GM23338 (cell line): Measurements from ENCODE around the gene TCP11L1.

ENCODE experiments used
- CREB1 ChIP-seq: fragments of 250-450 bp; sonication (Bioruptor Pico); IDR thresholded peaks from 2 replicates; pipeline ENCODE4 v1.5.0; 2020; ENCODE audit warnings: low read depth, mild to moderate bottlenecking, moderate library complexity
- EZH2 ChIP-seq: fragments of 200-600 bp; sonication (generic); IDR thresholded peaks from one replicate; pipeline ENCODE4 v1.8.0; 2017; ENCODE audit warnings: antibody characterized with exemption, mild to moderate bottlenecking, low read depth; ENCODE audit not compliant: unreplicated experiment
- EZH2phosphoT487 ChIP-seq: fragments of 200-600 bp; sonication (generic); IDR thresholded peaks from one replicate; pipeline ENCODE4 v1.8.1; 2018; ENCODE audit warnings: antibody characterized with exemption; ENCODE audit not compliant: unreplicated experiment
- JUNB ChIP-seq: IDR thresholded peaks from one replicate; pipeline ENCODE4 v1.6.1; 2016; ENCODE audit warnings: antibody characterized with exemption; ENCODE audit not compliant: unreplicated experiment
- POLR2AphosphoS5 ChIP-seq: IDR thresholded peaks from 2 replicates; pipeline ENCODE4 v1.6.1; 2016; ENCODE audit warnings: antibody characterized with exemption, low read depth
- ZNF331 ChIP-seq: fragments of 250-450 bp; sonication (Bioruptor Pico); IDR thresholded peaks from 2 replicates; pipeline ENCODE4 v1.5.0; 2020; ENCODE audit warnings: low read depth, mild to moderate bottlenecking, moderate library complexity
- TF ChIP-seq, protein P1 (sequence below), 2 experiments: fragments of 200-600 bp in 1 of 2; sonication (generic) in 1 of 2; conservative IDR thresholded peaks; 2 replicates each; pipeline versions ENCODE4 v1.5.1 to v1.6.1; 2016 to 2017; ENCODE audit warnings: antibody characterized with exemption in 2 of 2, low read depth in 2 of 2, mild to moderate bottlenecking in 2 of 2, moderate library complexity in 1 of 2
- TF ChIP-seq, protein P2 (sequence below): IDR thresholded peaks from 2 replicates; pipeline ENCODE4 v1.6.1; 2016; ENCODE audit warnings: antibody characterized with exemption
- TF ChIP-seq, protein P3 (sequence below): IDR thresholded peaks from one replicate; pipeline ENCODE4 v1.6.1; 2018; ENCODE audit warnings: antibody characterized with exemption; ENCODE audit not compliant: unreplicated experiment

DNA sequence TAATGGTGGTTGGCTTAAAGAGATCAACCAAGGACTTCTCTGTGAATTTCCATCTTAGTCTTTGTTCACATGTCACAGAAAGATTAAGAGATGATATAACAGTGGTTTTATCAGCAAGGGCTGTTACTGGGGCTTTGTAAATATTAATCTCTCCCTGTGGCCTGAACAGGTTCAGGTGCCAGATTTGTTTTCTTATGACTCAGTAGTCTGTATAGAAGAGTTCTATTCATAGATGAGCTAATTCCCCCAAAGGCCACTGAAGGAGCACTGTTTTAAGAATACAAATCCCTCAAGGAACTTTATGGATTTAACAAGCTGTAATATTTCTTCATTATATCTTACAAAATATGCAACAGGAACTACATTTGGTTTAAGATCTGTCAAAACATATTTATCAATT is 50.4 kb downstream of the TCP11L1 start:
- TF ChIP-seq POLR2AphosphoS5 (no peak), EZH2phosphoT487 (no peak), EZH2 (no peak), CREB1 (CRISPR knock-in tag) (no peak), JUNB (no peak), ZNF331 (no peak)
- TF ChIP-seq, protein P1, sequence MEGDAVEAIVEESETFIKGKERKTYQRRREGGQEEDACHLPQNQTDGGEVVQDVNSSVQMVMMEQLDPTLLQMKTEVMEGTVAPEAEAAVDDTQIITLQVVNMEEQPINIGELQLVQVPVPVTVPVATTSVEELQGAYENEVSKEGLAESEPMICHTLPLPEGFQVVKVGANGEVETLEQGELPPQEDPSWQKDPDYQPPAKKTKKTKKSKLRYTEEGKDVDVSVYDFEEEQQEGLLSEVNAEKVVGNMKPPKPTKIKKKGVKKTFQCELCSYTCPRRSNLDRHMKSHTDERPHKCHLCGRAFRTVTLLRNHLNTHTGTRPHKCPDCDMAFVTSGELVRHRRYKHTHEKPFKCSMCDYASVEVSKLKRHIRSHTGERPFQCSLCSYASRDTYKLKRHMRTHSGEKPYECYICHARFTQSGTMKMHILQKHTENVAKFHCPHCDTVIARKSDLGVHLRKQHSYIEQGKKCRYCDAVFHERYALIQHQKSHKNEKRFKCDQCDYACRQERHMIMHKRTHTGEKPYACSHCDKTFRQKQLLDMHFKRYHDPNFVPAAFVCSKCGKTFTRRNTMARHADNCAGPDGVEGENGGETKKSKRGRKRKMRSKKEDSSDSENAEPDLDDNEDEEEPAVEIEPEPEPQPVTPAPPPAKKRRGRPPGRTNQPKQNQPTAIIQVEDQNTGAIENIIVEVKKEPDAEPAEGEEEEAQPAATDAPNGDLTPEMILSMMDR (conservative IDR thresholded peaks at IDR 0.05; ENCODE audit: low read depth in 2 of 2) = no peak; a peak in 1 of 4 replicates
- TF ChIP-seq, protein P2, sequence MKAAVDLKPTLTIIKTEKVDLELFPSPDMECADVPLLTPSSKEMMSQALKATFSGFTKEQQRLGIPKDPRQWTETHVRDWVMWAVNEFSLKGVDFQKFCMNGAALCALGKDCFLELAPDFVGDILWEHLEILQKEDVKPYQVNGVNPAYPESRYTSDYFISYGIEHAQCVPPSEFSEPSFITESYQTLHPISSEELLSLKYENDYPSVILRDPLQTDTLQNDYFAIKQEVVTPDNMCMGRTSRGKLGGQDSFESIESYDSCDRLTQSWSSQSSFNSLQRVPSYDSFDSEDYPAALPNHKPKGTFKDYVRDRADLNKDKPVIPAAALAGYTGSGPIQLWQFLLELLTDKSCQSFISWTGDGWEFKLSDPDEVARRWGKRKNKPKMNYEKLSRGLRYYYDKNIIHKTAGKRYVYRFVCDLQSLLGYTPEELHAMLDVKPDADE = no peak
- TF ChIP-seq, protein P3, sequence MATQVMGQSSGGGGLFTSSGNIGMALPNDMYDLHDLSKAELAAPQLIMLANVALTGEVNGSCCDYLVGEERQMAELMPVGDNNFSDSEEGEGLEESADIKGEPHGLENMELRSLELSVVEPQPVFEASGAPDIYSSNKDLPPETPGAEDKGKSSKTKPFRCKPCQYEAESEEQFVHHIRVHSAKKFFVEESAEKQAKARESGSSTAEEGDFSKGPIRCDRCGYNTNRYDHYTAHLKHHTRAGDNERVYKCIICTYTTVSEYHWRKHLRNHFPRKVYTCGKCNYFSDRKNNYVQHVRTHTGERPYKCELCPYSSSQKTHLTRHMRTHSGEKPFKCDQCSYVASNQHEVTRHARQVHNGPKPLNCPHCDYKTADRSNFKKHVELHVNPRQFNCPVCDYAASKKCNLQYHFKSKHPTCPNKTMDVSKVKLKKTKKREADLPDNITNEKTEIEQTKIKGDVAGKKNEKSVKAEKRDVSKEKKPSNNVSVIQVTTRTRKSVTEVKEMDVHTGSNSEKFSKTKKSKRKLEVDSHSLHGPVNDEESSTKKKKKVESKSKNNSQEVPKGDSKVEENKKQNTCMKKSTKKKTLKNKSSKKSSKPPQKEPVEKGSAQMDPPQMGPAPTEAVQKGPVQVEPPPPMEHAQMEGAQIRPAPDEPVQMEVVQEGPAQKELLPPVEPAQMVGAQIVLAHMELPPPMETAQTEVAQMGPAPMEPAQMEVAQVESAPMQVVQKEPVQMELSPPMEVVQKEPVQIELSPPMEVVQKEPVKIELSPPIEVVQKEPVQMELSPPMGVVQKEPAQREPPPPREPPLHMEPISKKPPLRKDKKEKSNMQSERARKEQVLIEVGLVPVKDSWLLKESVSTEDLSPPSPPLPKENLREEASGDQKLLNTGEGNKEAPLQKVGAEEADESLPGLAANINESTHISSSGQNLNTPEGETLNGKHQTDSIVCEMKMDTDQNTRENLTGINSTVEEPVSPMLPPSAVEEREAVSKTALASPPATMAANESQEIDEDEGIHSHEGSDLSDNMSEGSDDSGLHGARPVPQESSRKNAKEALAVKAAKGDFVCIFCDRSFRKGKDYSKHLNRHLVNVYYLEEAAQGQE = no peak
